Mammary epithelial cell (primary cell): ENCODE results near the gene SOX5.

Source experiments
- EZH2 ChIP-seq: IDR thresholded peaks from 2 replicates; pipeline ENCODE4 v1.6.1; 2012; ENCODE audit warnings: low read length, inconsistent platforms, borderline replicate concordance
- TF ChIP-seq, protein P1 (sequence below), 2 donors: IDR thresholded peaks in 1 of 2; conservative IDR thresholded peaks in 1 of 2; 2 replicates each; pipeline ENCODE4 v1.5.1; 2011 to 2012; ENCODE audit warnings: inconsistent platforms in 2 of 2, low read length in 2 of 2, mild to moderate bottlenecking in 2 of 2, control low read depth in 1 of 2, low read depth in 1 of 2; ENCODE audit not compliant: insufficient read depth in 1 of 2; ENCODE audit errors: extremely low read depth in 1 of 2

DNA sequence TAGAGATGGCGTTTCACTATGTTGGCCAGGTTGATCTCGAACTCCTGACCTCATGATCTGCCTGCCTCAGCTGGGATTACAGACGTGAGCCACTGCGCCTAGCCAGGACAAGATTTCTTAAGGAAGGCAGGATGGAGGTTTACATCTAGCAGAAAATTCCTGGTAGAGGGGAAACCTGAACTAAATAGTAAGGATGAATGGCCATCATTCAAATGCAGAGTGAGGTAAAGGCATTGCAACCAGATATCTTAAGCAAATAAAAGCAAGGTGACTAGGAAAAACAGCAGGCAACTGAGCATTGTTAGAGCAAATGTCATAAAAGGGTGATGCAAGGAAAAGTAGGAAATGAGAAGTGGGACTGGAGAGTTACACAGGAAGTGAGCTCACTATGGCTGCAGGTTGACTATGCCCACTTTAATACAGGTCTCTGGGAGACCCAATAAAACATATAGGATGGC lies 133.0 kb downstream of the SOX5 start:
- TF ChIP-seq, protein P1, sequence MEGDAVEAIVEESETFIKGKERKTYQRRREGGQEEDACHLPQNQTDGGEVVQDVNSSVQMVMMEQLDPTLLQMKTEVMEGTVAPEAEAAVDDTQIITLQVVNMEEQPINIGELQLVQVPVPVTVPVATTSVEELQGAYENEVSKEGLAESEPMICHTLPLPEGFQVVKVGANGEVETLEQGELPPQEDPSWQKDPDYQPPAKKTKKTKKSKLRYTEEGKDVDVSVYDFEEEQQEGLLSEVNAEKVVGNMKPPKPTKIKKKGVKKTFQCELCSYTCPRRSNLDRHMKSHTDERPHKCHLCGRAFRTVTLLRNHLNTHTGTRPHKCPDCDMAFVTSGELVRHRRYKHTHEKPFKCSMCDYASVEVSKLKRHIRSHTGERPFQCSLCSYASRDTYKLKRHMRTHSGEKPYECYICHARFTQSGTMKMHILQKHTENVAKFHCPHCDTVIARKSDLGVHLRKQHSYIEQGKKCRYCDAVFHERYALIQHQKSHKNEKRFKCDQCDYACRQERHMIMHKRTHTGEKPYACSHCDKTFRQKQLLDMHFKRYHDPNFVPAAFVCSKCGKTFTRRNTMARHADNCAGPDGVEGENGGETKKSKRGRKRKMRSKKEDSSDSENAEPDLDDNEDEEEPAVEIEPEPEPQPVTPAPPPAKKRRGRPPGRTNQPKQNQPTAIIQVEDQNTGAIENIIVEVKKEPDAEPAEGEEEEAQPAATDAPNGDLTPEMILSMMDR (conservative IDR thresholded peaks at IDR 0.05 in 1 of 2, IDR thresholded peaks at IDR 0.05 in 1 of 2; ENCODE audit: extremely low read depth in 1 of 2, insufficient read depth in 1 of 2, low read depth in 1 of 2, low read length in 2 of 2) = no peak
- no peak for TF ChIP-seq EZH2
